NCI-H2227 treated with DMSO at 0.1 percent for 48 hours (cell line): ENCODE data around the gene SCRT2.
"Not testable (repeated sequence)": the region's sequence is repeated elsewhere in the genome, so short reads cannot be mapped to it uniquely, and the experiment has no call there.

Experiments used
- DNase-seq: peaks from one replicate; lab custom pipeline; 2025; lab: John Stamatoyannopoulos, UW

The SCRT2 gene

GRCh38 chr20:701401-702129 is 26.0 kb upstream of the SCRT2 start:
- no peak for DNase-seq

- no peak for DNase-seq
Observed at GRCh38 chr20:699811-700338, 24.3 kb upstream of the SCRT2 start.

- DNase-seq: no peak
Observed at GRCh38 chr20:699342-699741, 23.7 kb upstream of the SCRT2 start.

- peak; percentile 75 for DNase-seq
Observed at GRCh38 chr20:698276-698675, 22.7 kb upstream of the SCRT2 start.

GRCh38 chr20:697826-698225 is 22.2 kb upstream of the SCRT2 start:
- no peak for DNase-seq

GRCh38 chr20:695165-695866 is 19.7 kb upstream of the SCRT2 start:
- no peak for DNase-seq

- DNase-seq: no peak
Observed at GRCh38 chr20:694496-694895, 18.9 kb upstream of the SCRT2 start.

- DNase-seq: not testable (repeated sequence)
Observed at GRCh38 chr20:693786-694185, 18.2 kb upstream of the SCRT2 start.

- DNase-seq: no peak
Observed at GRCh38 chr20:692044-692443, 16.4 kb upstream of the SCRT2 start.

GRCh38 chr20:689947-690346 is 14.3 kb upstream of the SCRT2 start:
- no peak for DNase-seq

GRCh38 chr20:689348-689747 is 13.7 kb upstream of the SCRT2 start:
- DNase-seq: no peak

GRCh38 chr20:688809-689212 is 13.2 kb upstream of the SCRT2 start:
- DNase-seq: peak; percentile 79

GRCh38 chr20:687468-688203 is 12.0 kb upstream of the SCRT2 start:
- DNase-seq: no peak

GRCh38 chr20:684676-685319 is 9.2 kb upstream of the SCRT2 start:
- no peak for DNase-seq

- DNase-seq: no peak
Observed at GRCh38 chr20:682123-682522, 6.5 kb upstream of the SCRT2 start.

- DNase-seq: no peak
Observed at GRCh38 chr20:680638-681187, 5.1 kb upstream of the SCRT2 start.

GRCh38 chr20:677957-678356 is 2.4 kb upstream of the SCRT2 start:
- no peak for DNase-seq

GRCh38 chr20:676967-677366 is 1.4 kb upstream of the SCRT2 start:
- no peak for DNase-seq

- no peak for DNase-seq
Observed at GRCh38 chr20:676315-676937, 824 bp upstream of the SCRT2 start.

GRCh38 chr20:675033-675452 is 559 bp downstream of the SCRT2 start:
- no peak for DNase-seq

- no peak for DNase-seq
Observed at GRCh38 chr20:673603-674001, 2.0 kb downstream of the SCRT2 start.
